ENCODE measurements around the gene MSH5. TPM values are rescaled to one million over a fixed set of nuclear protein-coding genes. Genes with fewer than 3 reads are reported as not detected.

MSH5 gene
- total and polyA plus RNA-seq, 9 of the 15 experiments (the other 6 are each of a cell fraction or from before 2014, with no cell fraction given), result 12.5 to 104 (median 46.6) TPM

GRCh38 chr6:31725502-31726350 lies 14.1 kb upstream of the MSH5 start (continued):
- no peak for TF ChIP-seq GTF2B (IDR thresholded peaks at IDR 0.05; ENCODE audit: extremely low read depth, insufficient read length)
- TF ChIP-seq PRPF4 (IDR thresholded peaks at IDR 0.05; ENCODE audit: insufficient read depth, low read depth, low read length, poor library complexity, severe bottlenecking), result no peak
- peak; percentile 48; the same call in 1 of the 2 replicates for TF ChIP-seq ZBTB12 (CRISPR knock-in tag; IDR thresholded peaks at IDR 0.05)
- TF ChIP-seq HNRNPLL (IDR thresholded peaks at IDR 0.05; ENCODE audit: low read depth, low read length, poor library complexity, severe bottlenecking), result no peak
- TF ChIP-seq, protein P1, sequence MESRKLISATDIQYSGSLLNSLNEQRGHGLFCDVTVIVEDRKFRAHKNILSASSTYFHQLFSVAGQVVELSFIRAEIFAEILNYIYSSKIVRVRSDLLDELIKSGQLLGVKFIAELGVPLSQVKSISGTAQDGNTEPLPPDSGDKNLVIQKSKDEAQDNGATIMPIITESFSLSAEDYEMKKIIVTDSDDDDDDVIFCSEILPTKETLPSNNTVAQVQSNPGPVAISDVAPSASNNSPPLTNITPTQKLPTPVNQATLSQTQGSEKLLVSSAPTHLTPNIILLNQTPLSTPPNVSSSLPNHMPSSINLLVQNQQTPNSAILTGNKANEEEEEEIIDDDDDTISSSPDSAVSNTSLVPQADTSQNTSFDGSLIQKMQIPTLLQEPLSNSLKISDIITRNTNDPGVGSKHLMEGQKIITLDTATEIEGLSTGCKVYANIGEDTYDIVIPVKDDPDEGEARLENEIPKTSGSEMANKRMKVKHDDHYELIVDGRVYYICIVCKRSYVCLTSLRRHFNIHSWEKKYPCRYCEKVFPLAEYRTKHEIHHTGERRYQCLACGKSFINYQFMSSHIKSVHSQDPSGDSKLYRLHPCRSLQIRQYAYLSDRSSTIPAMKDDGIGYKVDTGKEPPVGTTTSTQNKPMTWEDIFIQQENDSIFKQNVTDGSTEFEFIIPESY (CRISPR knock-in tag; IDR thresholded peaks at IDR 0.05), result no peak
- TF ChIP-seq ARID1B (IDR thresholded peaks at IDR 0.05), result no peak
- TF ChIP-seq JUNB (CRISPR knock-in tag; conservative IDR thresholded peaks at IDR 0.05), result no peak; the same call in 1 of the 2 replicates
- TF ChIP-seq KLF1 (tag; IDR thresholded peaks at IDR 0.05), result no peak
- TF ChIP-seq FOXA3 (CRISPR knock-in tag; conservative IDR thresholded peaks at IDR 0.05 in 1 of 2, IDR thresholded peaks at IDR 0.05 in 1 of 2), result no peak
- 0 out of 2 replicates have a peak, but pooled peaks have one; percentile 28 for TF ChIP-seq ARID2 (IDR thresholded peaks at IDR 0.05)
- TF ChIP-seq LARP7 (IDR thresholded peaks at IDR 0.05), result no peak
- TF ChIP-seq BRD4 (IDR thresholded peaks at IDR 0.05), result no peak
- peak; percentile 47; the same call in 1 of the 2 replicates for TF ChIP-seq CREM (IDR thresholded peaks at IDR 0.05; ENCODE audit: low read depth)
- TF ChIP-seq, protein P2, sequence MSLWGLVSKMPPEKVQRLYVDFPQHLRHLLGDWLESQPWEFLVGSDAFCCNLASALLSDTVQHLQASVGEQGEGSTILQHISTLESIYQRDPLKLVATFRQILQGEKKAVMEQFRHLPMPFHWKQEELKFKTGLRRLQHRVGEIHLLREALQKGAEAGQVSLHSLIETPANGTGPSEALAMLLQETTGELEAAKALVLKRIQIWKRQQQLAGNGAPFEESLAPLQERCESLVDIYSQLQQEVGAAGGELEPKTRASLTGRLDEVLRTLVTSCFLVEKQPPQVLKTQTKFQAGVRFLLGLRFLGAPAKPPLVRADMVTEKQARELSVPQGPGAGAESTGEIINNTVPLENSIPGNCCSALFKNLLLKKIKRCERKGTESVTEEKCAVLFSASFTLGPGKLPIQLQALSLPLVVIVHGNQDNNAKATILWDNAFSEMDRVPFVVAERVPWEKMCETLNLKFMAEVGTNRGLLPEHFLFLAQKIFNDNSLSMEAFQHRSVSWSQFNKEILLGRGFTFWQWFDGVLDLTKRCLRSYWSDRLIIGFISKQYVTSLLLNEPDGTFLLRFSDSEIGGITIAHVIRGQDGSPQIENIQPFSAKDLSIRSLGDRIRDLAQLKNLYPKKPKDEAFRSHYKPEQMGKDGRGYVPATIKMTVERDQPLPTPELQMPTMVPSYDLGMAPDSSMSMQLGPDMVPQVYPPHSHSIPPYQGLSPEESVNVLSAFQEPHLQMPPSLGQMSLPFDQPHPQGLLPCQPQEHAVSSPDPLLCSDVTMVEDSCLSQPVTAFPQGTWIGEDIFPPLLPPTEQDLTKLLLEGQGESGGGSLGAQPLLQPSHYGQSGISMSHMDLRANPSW (CRISPR knock-in tag; IDR thresholded peaks at IDR 0.05), result no peak
- peak; percentile 84 for TF ChIP-seq DMBX1 (CRISPR knock-in tag; IDR thresholded peaks at IDR 0.05; ENCODE audit: borderline replicate concordance)
- TF ChIP-seq CBX2 (IDR thresholded peaks at IDR 0.05; ENCODE audit: insufficient read depth, low read length, poor library complexity, severe bottlenecking), result no peak
- peak; percentile 78; the same call in 1 of the 2 replicates for TF ChIP-seq MECOM (CRISPR knock-in tag; IDR thresholded peaks at IDR 0.05)
- TF ChIP-seq CAMTA2 (CRISPR knock-in tag; conservative IDR thresholded peaks at IDR 0.05), result 0 out of 2 replicates have a peak, but pooled peaks have one; percentile 68
- no peak for TF ChIP-seq SREBF1 (IDR thresholded peaks at IDR 0.05; ENCODE audit: borderline replicate concordance, low read depth, low read length)
- TF ChIP-seq ZKSCAN3 (CRISPR knock-in tag; IDR thresholded peaks at IDR 0.05), result no peak
